ENCODE results near the gene NUDT6.
"Not testable (repeated sequence)": the region's sequence is repeated elsewhere in the genome, so short reads cannot be mapped to it uniquely, and the experiment has no call there.

The NUDT6 gene

DNA sequence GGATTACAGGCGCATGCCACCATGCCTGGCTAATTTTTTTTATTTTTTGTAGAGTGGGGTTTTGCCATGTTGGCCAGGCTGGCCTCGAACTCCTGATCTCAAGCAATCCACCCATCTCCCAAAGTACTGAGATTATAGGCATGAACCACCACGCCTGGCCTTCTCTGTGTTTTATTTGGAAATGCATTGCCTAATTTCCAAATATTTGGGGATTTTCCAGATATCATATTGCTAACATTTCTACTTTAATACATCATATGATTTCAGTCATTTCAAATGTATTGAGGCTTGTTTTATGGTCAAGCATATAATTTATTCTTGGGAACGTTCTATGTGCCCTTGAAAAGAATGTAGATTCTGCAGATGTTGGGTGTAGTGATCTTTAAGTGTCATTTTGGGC, 57.0 kb downstream of the NUDT6 start:
- Histone ChIP-seq H3K9ac (no peak overlapping the region), H3K4me3 (no peak overlapping the region)

DNA sequence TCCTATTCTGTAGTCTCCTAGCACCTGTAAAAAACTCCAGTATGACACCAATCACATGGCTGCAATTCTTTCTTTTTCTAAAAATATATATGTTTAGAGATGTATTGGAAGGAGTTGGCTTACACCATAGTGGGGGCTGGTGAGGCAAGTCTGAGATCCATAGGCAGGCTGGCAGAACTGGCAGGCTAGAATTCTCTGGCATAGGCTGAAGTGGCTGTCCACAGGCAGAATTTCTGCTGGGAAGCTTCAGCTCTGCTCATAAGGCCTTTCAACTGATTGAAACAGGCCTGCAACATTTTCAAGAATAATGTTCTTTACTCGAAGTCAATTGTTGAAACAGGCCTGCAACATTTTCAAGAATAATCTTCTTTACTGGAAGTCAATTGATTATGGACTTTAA, 58.8 kb downstream of the NUDT6 start:
- H3K4me2 ChIP-seq, result no peak overlapping the region
- no peaks in the 10 kb centered on the region for H3K4me1 ChIP-seq

More for the DNA sequence above, 57.0 kb downstream of the NUDT6 start:
- Histone ChIP-seq H3K4me1 (no peaks in the 10 kb centered on the region), H3K27ac (no peak overlapping the region), H3K4me2 (no peak overlapping the region), H3K36me3 (no peaks in the 10 kb centered on the region), H3K9me3 (replicated peaks in 1 of 11) (peaks cover 0 to 7% (median 0%) of the 10 kb centered on the region in 11 experiments; a peak in 2 of 22 replicates), H4K20me1 (no peaks in the 10 kb centered on the region), H3K27me3 (no peaks in the 10 kb centered on the region)
- TF ChIP-seq Cebpa-rat (IDR thresholded peaks at IDR 0.05), result no peak

DNA sequence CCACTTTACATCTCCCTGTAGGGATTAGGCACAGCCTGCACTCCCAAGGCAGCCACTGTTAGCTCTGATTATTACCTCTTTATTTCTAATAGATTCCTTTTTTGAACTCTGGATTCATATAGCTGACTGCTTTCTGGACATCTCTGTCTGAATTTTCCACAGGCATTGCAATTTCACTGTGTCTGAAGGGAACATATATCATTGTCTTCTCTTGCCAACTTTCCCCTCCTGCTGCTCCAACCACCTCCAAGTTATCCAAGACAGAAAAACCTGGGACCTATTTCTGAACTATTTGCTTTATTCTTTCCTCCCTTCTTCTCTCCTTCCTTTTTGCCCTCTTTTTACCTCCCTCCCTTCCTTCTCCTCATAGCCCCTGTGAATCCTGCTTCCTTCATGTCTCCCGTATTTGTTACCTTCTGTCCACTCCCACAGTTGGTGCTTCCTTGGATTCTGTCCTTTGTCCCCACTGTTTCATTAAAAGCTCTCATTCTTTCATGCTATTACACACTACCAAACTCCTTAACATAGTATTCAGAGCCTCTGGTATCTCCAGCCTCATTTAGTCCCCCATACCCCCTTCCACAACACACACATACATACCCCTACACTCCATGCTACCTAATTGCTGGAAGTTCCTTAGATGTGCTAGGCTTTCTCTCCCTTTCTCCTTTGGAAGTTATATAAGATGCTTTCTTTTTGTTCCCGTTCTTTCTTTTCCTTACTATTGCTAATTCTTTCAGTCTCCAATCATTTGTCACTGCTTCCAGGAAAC, 61.0 kb downstream of the NUDT6 start:
- H3K27me3 ChIP-seq, result no peaks in the 10 kb centered on the region
- H3K4me1 ChIP-seq, result no peaks in the 10 kb centered on the region
- H3K36me3 ChIP-seq, result no peaks in the 10 kb centered on the region
- no peak for TF ChIP-seq Cebpa-rat (IDR thresholded peaks at IDR 0.05)
- H4K20me1 ChIP-seq, result no peaks in the 10 kb centered on the region
- H3K27ac ChIP-seq, result no peak overlapping the region
- no peak overlapping the region for H3K9ac ChIP-seq
- H3K4me2 ChIP-seq, result no peak overlapping the region
- H3K9me3 ChIP-seq (replicated peaks in 1 of 11), result no peaks in the 10 kb centered on the region
- H3K4me3 ChIP-seq, result no peak overlapping the region

More for the DNA sequence above, 58.8 kb downstream of the NUDT6 start:
- Histone ChIP-seq H3K4me3 (no peak overlapping the region), H4K20me1 (no peaks in the 10 kb centered on the region), H3K9me3 (replicated peaks in 1 of 11) (peaks cover 0 to 6% (median 0%) of the 10 kb centered on the region in 11 experiments; a peak in 1 of 22 replicates), H3K27ac (no peak overlapping the region), H3K36me3 (no peaks in the 10 kb centered on the region), H3K27me3 (no peaks in the 10 kb centered on the region), H3K9ac (no peak overlapping the region)
- no peak for TF ChIP-seq Cebpa-rat (IDR thresholded peaks at IDR 0.05)

DNA sequence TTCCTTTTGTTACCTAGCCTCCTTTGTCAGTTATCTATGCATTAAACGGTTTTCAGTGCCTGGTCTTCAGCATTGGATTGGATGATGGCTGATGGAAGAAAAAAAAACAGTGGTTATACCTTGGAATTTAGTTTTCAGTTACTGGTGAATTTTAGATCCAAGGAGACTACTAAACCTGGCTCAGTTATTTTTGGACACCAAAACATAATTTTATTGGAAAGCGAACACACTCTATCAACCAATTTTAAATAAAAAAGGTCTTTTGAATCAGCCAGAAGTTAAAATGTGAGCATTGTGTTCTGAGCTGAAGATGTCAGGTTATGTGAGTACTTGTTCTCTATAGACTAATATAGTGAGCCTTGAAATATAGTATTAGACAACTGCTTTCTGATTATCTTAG, 63.7 kb downstream of the NUDT6 start:
- no peak overlapping the region for H3K4me3 ChIP-seq
- no peaks in the 10 kb centered on the region for H3K4me1 ChIP-seq
- no peaks in the 10 kb centered on the region for H3K27me3 ChIP-seq
- no peak overlapping the region for H3K4me2 ChIP-seq
- H3K9me3 ChIP-seq (replicated peaks in 1 of 11), result no peaks in the 10 kb centered on the region
- H4K20me1 ChIP-seq, result no peaks in the 10 kb centered on the region
- H3K36me3 ChIP-seq, result no peaks in the 10 kb centered on the region
- no peak for TF ChIP-seq Cebpa-rat (IDR thresholded peaks at IDR 0.05)
- no peak overlapping the region for H3K9ac ChIP-seq
- no peak overlapping the region for H3K27ac ChIP-seq

DNA sequence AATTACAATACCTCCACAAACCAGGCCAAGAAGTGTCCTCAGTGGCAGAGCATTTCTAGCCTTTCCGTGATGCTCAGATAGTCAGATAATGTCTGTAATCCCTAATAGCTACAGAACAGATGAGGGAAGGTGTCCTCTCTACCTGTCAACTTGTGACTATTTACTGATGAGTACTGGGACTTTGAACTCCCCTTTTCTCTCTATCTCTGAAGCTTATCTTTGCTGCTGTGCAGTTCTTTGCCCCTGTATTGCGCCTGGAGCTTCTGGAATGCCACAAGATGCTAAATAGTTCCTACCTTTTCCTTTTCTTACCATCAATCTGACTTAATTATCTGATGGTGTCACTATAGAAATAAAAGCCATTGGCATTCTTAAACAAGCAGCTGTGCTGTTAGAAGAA, 65.2 kb downstream of the NUDT6 start:
- Histone ChIP-seq H3K9me3 (replicated peaks in 1 of 11) (no peaks in the 10 kb centered on the region), H3K27me3 (no peaks in the 10 kb centered on the region), H3K4me1 (no peaks in the 10 kb centered on the region), H4K20me1 (no peaks in the 10 kb centered on the region), H3K27ac (no peak overlapping the region), H3K36me3 (no peaks in the 10 kb centered on the region), H3K4me2 (no peak overlapping the region), H3K4me3 (no peak overlapping the region), H3K9ac (no peak overlapping the region)
- TF ChIP-seq Cebpa-rat (IDR thresholded peaks at IDR 0.05), result no peak

DNA sequence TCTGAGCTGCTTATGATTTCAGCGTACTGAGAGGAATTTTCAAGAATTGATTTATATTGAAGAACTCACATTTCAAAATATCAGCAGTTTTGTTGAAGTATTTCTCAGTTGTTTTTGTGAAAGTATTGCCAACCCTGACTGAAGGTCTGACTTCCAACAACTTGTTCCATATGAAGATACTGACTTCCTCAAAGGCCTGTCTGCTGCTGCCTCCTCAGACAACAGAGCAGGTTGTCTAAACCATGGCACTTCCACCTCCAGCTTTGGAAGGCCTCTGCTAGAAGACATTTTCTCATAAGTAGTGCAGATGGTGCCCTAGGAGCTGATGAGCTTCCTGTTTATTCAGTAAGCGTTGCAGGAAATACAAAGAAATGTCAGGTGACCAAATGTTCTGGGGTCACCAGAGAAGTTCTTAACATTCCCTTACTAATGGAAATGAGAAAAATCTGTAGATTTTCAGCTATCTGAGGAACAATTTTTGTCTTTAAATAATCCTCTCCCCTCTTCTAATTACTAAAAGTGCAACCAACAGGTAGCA, 67.0 kb downstream of the NUDT6 start:
- Histone ChIP-seq H3K4me3 (no peak overlapping the region), H3K9ac (no peak overlapping the region), H3K4me2 (no peak overlapping the region), H3K27me3 (no peaks in the 10 kb centered on the region), H3K9me3 (replicated peaks in 1 of 11) (no peaks in the 10 kb centered on the region), H3K36me3 (no peaks in the 10 kb centered on the region), H4K20me1 (no peaks in the 10 kb centered on the region), H3K4me1 (no peaks in the 10 kb centered on the region), H3K27ac (no peak overlapping the region)
- TF ChIP-seq Cebpa-rat (IDR thresholded peaks at IDR 0.05), result no peak

DNA sequence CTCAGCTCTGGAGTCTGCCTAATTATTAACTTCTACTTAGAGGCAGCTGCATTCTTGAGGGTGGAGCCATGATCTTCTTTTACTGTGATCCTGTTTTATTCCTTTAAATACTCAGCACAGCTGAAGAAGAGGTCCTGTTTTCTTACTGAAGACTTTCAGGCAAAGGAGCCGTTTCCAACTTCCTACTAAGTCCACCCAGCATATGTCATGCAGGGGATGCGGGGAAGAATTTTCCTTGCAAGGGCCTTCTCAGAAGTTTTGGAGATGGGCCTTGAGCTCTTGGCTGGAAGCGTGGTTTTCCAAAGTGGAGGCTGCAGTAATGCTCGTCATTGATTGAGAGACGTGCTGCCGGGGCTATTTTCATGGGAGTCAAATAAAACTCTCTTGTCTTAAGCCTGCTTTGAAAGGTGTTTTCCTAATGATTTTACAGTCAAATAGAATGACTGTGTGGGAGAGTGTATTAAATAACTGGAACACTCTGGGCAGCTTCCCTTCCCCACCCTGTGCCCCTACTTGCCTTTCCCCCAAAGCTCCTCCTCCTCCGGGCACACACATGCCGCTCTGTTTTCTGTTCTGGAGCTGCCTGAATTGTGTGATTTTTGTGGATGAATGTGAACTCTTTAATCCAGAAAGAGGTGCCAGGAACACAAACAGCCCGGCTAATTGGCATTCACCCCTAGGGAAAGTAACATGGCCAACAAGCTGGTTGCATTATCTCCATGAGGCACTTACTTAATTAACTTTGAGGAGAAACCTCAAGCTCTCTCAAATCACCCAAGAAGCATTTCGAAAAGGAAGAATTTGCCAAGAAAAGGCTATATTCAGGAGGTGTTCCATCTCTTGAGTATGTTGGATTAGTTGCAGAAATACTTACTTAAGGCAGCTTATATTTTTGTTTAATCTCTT, 67.7 kb downstream of the NUDT6 start:
- Histone ChIP-seq H3K27me3 (no peaks in the 10 kb centered on the region), H3K27ac (no peak overlapping the region), H4K20me1 (no peaks in the 10 kb centered on the region), H3K4me1 (no peaks in the 10 kb centered on the region), H3K9me3 (replicated peaks in 1 of 11) (no peaks in the 10 kb centered on the region), H3K9ac (no peak overlapping the region), H3K4me2 (no peak overlapping the region), H3K4me3 (no peak overlapping the region), H3K36me3 (no peaks in the 10 kb centered on the region)
- no peak for TF ChIP-seq Cebpa-rat (IDR thresholded peaks at IDR 0.05)

DNA sequence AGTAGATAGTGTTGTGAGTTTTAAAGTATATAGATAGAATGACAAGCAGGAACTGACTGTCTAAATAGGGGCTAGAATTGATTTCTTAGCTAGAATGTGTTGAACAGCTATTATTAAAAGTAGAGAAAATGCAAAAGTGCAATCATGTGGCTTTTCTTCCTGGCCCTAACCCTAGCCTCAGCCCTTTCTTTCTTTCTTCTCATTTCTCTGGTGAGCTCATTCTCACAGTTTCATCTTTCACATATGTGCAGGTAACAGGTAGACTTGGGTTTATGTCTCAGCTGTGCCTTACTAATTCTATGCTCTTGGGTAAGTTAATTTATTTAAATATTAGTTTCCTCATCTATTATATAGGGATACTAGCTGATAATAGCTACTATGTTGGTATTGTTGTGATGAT, 70.8 kb downstream of the NUDT6 start:
- no peak overlapping the region for H3K9ac ChIP-seq
- H3K36me3 ChIP-seq, result no peaks in the 10 kb centered on the region
- no peaks in the 10 kb centered on the region for H3K27me3 ChIP-seq
- H3K4me3 ChIP-seq, result no peak overlapping the region
- no peak overlapping the region for H3K4me2 ChIP-seq
- H3K9me3 ChIP-seq (replicated peaks in 1 of 11), result no peaks in the 10 kb centered on the region
- no peaks in the 10 kb centered on the region for H4K20me1 ChIP-seq
- no peaks in the 10 kb centered on the region for H3K4me1 ChIP-seq
- no peak overlapping the region for H3K27ac ChIP-seq
- no peak for TF ChIP-seq Cebpa-rat (IDR thresholded peaks at IDR 0.05)

DNA sequence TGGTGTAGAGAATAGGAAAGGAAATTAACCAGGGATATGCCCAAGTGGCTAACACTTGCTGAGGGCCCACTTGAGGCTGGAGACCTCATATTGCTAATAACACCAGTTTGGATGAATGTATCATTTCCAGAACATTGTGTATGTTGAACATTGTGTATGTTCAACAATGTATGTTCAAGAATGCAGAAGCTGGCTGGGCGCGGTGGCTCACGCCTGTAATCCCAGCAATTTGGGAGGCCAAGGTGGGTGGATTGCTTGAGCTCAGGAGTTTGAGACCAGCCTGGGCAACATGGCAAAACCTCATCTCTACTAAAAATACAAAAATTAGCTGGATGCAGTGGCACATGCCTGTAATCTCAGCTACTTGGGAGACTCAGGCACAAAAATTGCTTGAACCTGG, 72.6 kb downstream of the NUDT6 start:
- H3K27me3 ChIP-seq, result not testable (repeated sequence)

More for the DNA sequence above, 72.6 kb downstream of the NUDT6 start:
- not testable (repeated sequence) for H3K36me3 ChIP-seq; H3K9me3 ChIP-seq (replicated peaks in 1 of 11); H3K4me2 ChIP-seq; H3K4me1 ChIP-seq; H3K9ac ChIP-seq; H4K20me1 ChIP-seq; H3K27ac ChIP-seq; H3K4me3 ChIP-seq

All from BLaER1 treated with 17β-estradiol and CSF1 and Interleukin-3, amounts not matched to agents 10 nM and 100 nM (cell line).